ENCODE measurements around the gene LSM12.

The LSM12 gene

DNA sequence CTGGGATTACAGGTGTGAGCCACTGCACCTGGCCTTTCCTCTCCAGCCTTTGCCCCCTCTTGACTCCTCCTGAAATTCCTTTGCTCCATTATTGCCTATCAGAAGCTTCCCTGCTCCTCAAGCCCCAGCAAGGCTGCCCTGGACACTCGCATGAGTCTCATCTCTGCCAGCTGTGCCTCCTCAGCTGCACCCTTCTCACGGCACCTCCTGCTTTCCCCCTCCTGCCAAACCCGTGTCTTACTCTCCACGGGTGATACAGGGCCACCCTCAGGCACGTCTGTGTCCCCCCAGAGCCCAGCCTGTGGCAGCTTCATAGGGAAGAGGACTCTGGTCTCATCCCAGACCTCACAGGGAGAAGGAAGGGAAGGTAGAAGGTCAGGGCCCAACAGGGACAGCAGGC lies 19.4 kb upstream of the LSM12 start:
- no peak overlapping the region for H3K4me3 Mint-ChIP-seq
- H3K9me3 Mint-ChIP-seq (ENCODE audit: low read depth): no peaks in the 10 kb centered on the region
- H3K27me3 Mint-ChIP-seq: no peaks in the 10 kb centered on the region
- peaks cover 2% of the 10 kb centered on the region for H3K36me3 Mint-ChIP-seq
- peaks cover 14% of the 10 kb centered on the region for H3K4me1 Mint-ChIP-seq (ENCODE audit: low read depth)
- peak overlapping the region; percentile 46 for H3K27ac Mint-ChIP-seq

DNA sequence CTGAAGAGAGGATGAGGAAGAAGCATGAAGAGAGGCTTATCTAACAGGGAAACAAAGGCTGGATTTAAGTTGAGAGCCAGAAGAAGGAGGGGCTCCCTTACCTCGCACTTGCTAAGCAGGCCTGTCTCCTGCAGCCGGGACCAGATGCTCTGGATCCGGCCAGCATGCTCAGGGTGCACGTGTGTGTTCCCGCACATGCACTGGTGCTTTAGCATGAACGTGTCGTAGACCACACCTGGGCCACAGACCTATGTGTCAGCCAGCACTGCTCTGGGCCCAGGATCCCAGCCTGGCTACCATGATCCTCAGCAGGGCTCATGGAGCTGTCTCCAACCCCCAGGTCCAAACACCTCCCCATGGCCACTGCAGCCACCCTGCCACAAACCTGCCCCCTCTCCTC lies 18.4 kb upstream of the LSM12 start:
- H3K36me3 Mint-ChIP-seq: peaks cover 2% of the 10 kb centered on the region
- peaks cover 14% of the 10 kb centered on the region for H3K4me1 Mint-ChIP-seq (ENCODE audit: low read depth)
- no peak overlapping the region for H3K4me3 Mint-ChIP-seq
- H3K9me3 Mint-ChIP-seq (ENCODE audit: low read depth): no peaks in the 10 kb centered on the region
- no peaks in the 10 kb centered on the region for H3K27me3 Mint-ChIP-seq
- H3K27ac Mint-ChIP-seq: no peak overlapping the region

DNA sequence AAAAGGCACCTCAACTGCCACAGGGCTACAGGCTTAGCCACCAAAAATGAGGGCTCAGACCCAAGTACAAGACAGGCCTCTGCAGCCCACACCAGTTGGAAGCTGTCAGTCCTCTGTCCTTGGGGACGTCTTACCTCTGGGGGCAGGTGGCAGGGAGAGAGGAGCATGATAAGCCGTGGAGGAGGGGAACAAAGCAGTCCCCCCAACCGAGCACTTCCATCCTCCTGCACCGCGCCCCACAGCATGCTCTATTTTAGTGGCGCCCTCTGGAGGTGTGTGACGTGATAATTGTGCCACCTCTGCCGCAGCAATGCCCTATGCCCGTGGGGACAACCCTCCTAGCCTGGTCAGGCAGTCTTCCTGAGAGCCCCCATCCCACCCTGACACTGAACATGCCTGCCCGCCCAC lies 17.7 kb upstream of the LSM12 start:
- Mint-ChIP-seq H3K4me1 (ENCODE audit: low read depth) (peaks cover 14% of the 10 kb centered on the region), H3K27ac (no peak overlapping the region), H3K36me3 (peaks cover 2% of the 10 kb centered on the region), H3K27me3 (no peaks in the 10 kb centered on the region), H3K9me3 (ENCODE audit: low read depth) (no peaks in the 10 kb centered on the region), H3K4me3 (no peak overlapping the region)

DNA sequence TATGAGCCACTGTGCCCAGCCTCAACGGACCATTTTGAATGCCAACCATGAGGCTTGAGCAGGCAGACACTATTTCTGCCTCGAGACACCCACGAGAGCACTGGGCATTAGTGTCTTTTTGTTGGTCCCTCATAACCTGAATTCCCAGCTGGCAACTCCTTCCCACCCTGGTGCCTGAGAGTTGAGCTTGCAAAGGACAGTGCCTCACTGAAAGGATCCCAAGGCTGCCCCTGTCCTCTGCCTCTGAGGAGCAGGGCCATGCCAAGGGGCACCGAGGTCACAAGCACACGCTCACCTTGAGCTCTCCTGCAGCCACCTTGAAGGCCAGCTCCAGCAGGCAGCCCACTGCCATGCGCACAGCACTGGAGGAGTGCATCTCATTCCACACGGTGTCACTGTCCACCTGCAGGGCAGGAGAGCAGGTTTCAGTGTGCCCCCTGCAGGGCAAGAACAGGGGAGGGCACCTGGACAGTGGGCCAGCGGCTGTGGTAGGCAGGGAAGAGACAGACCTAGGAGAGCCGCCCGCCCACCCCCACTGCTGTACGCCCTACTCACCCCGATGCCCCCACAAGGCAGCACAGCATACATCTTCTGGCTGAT lies 16.9 kb upstream of the LSM12 start:
- peaks cover 11% of the 10 kb centered on the region for H3K4me1 Mint-ChIP-seq (ENCODE audit: low read depth)
- no peaks in the 10 kb centered on the region for H3K9me3 Mint-ChIP-seq (ENCODE audit: low read depth)
- no peak overlapping the region for H3K4me3 Mint-ChIP-seq
- H3K27ac Mint-ChIP-seq: no peak overlapping the region
- no peaks in the 10 kb centered on the region for H3K36me3 Mint-ChIP-seq
- no peaks in the 10 kb centered on the region for H3K27me3 Mint-ChIP-seq

DNA sequence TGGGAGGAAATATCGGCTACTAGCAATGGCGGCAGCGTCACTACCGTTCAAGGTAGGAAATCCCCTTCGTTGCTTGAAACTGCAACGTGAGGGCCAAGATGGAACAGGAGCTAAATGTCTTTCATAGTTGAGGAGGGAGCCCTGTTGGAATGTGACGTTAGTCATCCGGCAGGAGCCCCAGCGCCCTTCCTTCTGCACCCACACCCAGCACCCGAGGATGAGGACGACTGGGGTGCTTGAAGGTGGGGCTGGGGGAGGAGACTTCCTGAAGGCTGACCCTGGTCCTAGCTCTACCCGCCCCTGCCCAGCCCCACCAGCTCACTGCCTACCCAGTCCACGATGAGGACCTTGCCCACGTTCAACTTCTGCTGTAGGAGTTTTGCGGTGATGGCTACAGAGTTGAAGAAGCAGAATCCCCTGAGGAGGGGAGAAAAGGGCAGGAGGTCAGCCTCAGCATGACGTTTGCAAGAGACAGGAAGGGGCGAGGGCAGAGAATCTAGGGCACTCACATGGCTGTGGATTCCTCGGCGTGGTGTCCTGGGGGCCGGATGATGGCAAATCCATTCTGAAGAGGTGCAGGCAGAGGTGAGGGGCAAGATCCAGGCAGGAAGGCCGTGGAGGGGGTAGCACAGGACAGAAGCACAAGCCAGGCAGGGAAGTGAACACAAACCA lies 15.9 kb upstream of the LSM12 start:
- peaks cover 7% of the 10 kb centered on the region for H3K4me1 Mint-ChIP-seq (ENCODE audit: low read depth)
- no peak overlapping the region for H3K4me3 Mint-ChIP-seq
- H3K27ac Mint-ChIP-seq: no peak overlapping the region
- no peaks in the 10 kb centered on the region for H3K27me3 Mint-ChIP-seq
- no peaks in the 10 kb centered on the region for H3K9me3 Mint-ChIP-seq (ENCODE audit: low read depth)
- no peaks in the 10 kb centered on the region for H3K36me3 Mint-ChIP-seq

DNA sequence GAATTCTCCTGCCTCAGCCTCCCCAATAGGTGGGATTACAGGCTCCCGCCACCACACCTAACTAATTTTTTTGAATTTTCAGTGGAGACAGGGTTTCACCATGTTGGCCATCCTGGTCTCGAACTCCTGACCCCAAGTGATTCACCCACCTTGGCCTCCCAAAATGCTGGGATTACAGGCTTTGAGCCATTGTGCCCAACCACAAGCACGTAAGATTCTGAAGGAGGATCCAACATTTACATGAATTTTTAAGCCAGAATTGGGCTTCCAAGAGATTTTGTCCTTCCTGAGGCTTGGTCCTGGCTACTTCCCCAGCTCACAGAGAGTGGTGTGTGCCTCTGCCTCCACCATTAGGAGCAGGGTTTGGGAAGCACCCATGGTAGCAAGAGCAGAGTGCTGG lies 15.2 kb upstream of the LSM12 start:
- Mint-ChIP-seq H3K36me3 (no peaks in the 10 kb centered on the region), H3K4me1 (ENCODE audit: low read depth) (peaks cover 3% of the 10 kb centered on the region), H3K4me3 (no peak overlapping the region), H3K27ac (no peak overlapping the region), H3K9me3 (ENCODE audit: low read depth) (no peaks in the 10 kb centered on the region), H3K27me3 (no peaks in the 10 kb centered on the region)

DNA sequence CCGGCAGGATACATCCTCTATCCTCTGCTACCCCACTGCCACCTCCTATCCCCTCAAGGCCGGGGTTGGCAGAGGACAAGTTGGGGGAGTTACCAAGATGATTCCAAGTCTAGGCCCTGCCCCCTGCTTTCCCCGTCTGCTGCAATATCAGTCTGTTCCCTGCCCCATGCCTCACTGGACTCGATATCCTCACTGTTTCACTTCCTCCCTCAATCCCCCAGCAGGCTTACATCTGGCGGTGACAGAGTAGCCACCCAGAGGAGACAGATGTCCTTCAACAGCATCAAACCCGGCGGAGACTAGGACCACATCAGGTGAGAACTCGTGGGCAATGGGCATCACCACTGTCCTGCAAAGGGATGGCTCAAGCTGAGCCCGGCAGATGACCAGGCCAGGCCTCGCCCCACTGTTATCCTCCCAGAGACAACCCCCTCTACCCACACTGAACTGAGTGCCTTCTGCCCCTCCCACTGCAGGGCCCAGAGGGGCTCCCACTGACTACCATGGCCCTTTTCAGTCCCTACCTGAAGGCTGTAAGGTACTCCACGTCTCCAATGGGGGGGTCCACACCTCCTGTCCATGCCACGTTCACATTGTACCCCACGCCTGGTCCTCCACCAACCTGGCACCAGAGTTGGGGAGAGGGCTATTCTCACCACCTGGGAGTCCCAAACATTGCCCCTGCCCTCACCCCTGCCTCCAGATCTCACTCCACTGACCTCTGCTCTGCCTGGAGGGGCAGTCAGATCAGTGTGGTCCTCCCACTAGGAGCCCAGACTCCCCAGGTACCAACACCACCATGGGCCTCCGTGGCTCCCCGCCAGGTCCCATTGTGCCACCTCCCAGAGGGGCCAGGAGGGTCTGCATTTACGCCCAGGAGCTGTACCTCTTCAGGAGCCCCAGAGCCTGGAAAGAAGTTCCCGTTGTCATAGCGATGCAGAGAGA lies 13.7 kb upstream of the LSM12 start:
- Mint-ChIP-seq H3K9me3 (ENCODE audit: low read depth) (no peaks in the 10 kb centered on the region), H3K36me3 (no peaks in the 10 kb centered on the region), H3K27ac (no peak overlapping the region), H3K27me3 (no peaks in the 10 kb centered on the region), H3K4me1 (ENCODE audit: low read depth) (no peaks in the 10 kb centered on the region), H3K4me3 (no peak overlapping the region)

DNA sequence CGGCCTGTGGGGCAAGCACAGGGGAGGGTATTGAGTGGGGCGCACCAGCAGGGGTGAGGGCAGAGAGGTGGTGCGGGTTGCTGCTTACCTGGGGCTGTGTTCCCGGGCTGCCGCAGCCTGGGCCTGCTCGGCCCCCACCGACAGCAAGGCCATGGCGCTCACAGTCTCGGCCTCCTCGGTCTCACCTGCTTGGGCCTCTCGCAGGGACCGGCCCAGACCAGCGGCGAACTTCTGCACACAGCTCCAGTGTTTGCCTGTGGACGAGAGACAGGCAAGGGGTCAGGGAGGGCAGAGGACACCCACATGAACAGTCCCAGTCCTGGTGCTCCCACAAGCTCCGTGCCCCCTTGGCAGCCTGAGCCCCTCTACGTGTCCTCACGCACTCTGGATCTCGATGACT lies 11.9 kb upstream of the LSM12 start:
- Mint-ChIP-seq H3K4me1 (ENCODE audit: low read depth) (no peaks in the 10 kb centered on the region), H3K27me3 (no peaks in the 10 kb centered on the region), H3K27ac (no peak overlapping the region), H3K9me3 (ENCODE audit: low read depth) (no peaks in the 10 kb centered on the region), H3K36me3 (no peaks in the 10 kb centered on the region), H3K4me3 (no peak overlapping the region)

DNA sequence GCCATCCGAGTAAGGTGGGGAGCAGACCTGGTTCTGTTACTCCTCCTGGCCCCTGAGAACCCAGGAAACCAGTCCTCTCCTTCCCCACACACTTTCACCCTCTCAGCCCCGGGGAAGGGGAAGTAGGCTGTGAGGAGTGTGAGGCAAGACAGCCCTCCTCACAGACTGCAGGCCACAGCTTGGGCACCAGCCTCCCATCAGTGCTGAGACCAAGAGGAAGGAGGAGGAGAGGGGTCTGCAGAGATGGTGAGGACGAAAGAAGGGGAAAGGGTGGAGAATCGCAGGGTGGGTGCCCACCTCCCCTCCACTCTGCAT lies 11.1 kb upstream of the LSM12 start:
- H3K9me3 Mint-ChIP-seq (ENCODE audit: low read depth): no peaks in the 10 kb centered on the region
- H3K4me3 Mint-ChIP-seq: no peak overlapping the region
- no peaks in the 10 kb centered on the region for H3K36me3 Mint-ChIP-seq
- no peaks in the 10 kb centered on the region for H3K27me3 Mint-ChIP-seq
- H3K27ac Mint-ChIP-seq: no peak overlapping the region
- H3K4me1 Mint-ChIP-seq (ENCODE audit: low read depth): peaks cover 3% of the 10 kb centered on the region

DNA sequence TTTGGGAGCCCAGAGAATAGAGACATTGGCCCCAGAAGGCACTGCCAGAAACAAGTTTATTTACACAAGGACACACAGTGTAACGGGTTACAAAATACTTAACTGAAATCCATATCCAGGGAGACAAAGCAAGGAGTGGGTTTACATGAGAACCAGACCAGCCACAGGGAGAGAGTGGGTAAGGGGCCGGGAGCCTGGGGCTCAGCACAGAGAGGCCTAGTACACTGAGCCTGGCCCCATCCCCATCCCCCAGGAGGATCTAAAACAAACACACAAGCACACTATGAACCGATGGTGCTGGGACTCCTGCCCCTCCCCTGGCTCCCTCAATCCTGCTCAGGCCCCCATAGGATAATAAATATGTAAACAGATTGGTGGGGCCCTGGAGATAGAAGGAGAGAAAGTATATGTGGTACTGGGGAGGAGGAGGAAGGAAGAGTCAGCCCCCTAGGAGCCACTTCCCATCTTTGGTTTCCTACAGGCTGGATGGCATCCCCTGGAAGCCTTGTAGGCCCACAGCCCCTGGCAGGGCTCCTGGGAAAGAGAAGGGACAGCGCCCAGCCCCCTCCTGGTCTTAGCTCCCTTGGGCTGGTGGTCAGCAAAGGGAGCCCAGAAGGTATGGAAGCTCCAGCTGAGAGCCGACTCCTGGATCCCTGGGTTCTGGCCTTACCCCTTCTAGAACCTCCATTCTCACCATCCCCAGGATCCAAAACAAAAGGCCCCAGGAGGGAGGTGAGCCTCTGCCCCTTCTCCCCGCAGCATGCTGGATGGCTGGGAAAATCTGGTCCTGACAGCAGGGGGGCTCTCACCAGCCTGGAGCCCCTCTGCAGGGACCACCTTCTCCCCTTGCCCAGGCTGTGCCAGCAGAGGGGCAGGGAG lies 10.5 kb upstream of the LSM12 start:
- Mint-ChIP-seq H3K27ac (peak overlapping the region; percentile 54), H3K4me1 (ENCODE audit: low read depth) (peaks cover 5% of the 10 kb centered on the region), H3K36me3 (no peaks in the 10 kb centered on the region), H3K9me3 (ENCODE audit: low read depth) (no peaks in the 10 kb centered on the region), H3K27me3 (no peaks in the 10 kb centered on the region), H3K4me3 (no peak overlapping the region)

DNA sequence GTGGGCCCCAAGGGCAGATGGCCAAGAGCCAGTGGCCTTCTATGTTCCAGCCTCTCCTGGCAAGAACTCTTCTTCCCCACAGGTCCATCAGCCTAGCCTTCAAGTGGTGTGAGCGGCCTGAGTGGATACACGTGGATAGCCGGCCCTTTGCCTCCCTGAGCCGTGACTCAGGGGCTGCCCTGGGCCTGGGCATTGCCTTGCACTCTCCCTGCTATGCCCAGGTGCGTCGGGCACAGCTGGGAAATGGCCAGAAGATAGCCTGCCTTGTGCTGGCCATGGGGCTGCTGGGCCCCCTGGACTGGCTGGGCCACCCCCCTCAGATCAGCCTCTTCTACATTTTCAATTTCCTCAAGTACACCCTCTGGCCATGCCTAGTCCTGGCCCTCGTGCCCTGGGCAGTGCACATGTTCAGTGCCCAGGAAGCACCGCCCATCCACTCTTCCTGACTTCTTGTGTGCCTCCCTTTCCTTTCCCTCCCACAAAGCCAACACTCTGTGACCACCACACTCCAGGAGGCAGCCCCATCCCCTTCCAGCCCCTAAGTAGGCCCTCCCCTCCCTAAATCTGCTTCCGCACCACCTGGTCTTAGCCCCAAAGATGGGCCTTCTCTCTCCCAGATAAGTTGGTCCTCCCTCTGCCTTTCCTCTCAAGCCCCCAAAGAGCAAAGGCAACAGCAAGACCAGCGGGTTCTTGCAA lies 9.3 kb upstream of the LSM12 start:
- Mint-ChIP-seq H3K27ac (peak overlapping the region; percentile 28), H3K4me1 (ENCODE audit: low read depth) (peaks cover 17% of the 10 kb centered on the region), H3K9me3 (ENCODE audit: low read depth) (no peaks in the 10 kb centered on the region), H3K27me3 (no peaks in the 10 kb centered on the region), H3K36me3 (no peaks in the 10 kb centered on the region), H3K4me3 (no peak overlapping the region)

DNA sequence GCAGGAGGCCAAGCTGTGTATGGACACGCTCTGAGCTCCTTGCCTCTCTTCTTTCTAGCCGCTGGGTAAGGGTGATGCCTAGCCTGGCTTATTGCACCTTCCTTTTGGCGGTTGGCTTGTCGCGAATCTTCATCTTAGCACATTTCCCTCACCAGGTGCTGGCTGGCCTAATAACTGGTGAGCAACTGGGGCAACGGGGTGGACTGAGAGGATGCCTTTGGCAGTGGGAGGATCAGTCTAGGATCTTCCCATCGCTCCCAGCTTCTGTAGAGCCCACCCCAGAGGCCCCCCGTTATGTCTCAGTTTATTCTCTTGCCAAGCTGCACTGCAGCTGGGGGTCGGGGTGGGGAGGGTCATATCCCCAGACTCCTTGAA lies 8.4 kb upstream of the LSM12 start:
- Mint-ChIP-seq H3K36me3 (no peaks in the 10 kb centered on the region), H3K27ac (no peak overlapping the region), H3K4me3 (no peak overlapping the region), H3K27me3 (no peaks in the 10 kb centered on the region), H3K9me3 (ENCODE audit: low read depth) (no peaks in the 10 kb centered on the region), H3K4me1 (ENCODE audit: low read depth) (peaks cover 20% of the 10 kb centered on the region)

DNA sequence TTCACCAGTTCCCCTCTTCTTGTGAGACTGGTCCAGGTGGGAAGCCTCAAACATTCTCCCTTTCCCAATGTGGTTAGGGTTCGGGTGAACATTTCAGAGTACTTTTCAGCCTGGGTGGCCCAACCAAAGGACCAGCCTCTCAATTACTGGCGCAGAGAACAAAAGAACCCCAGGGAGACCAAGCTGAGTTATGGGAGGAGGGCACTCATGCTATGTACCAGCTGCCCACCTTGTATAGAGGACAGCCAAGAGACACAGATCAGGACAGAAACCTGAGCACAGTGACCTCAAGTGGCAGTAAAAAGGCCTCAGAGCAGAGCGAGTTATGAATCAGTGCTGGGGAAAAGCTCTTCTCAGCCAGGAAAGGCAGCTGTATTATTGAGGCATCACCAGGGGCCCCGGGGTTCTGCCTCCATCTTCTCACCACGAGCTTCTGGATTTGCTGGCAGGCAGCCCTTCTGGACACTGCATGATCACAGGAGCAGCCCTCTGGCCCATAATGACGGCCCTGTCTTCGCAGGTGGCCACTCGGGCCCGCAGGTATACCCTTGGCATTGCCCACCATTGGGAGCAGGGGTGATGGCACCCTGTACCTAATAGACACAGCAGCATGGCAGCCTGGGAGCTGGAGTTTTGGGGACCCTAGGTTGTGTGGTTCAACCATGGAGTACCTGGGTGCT lies 7.9 kb upstream of the LSM12 start:
- Mint-ChIP-seq H3K4me1 (ENCODE audit: low read depth) (peaks cover 21% of the 10 kb centered on the region), H3K27ac (peak overlapping the region; percentile 46), H3K9me3 (ENCODE audit: low read depth) (no peaks in the 10 kb centered on the region), H3K27me3 (no peaks in the 10 kb centered on the region), H3K36me3 (no peaks in the 10 kb centered on the region), H3K4me3 (no peak overlapping the region)

DNA sequence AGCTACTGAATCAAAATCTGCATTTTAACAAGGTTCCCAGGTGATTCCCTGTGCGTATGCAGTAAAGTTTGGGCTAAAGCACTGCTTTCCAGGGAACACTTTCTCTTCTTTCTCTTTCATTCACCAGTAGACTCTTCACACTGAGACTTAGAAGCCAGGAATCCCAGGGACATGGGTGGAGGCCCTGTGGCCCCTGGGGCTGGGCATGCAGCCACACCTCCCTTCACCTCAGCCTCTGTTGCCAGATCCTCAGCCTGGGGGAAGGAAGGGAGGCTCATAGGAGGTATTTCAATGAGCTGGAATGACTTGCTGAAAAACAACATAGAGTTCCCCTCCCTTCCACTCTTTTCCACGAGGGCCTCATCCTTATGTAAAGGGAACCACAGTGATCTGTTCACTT lies 5.3 kb upstream of the LSM12 start:
- H3K36me3 Mint-ChIP-seq: no peaks in the 10 kb centered on the region
- no peaks in the 10 kb centered on the region for H3K27me3 Mint-ChIP-seq
- peaks cover 31% of the 10 kb centered on the region for H3K4me1 Mint-ChIP-seq (ENCODE audit: low read depth)
- H3K9me3 Mint-ChIP-seq (ENCODE audit: low read depth): no peaks in the 10 kb centered on the region
- peak overlapping the region; percentile 97 for H3K27ac Mint-ChIP-seq
- H3K4me3 Mint-ChIP-seq: peak overlapping the region; percentile 96

All from activated naive CD8-positive, alpha-beta T cell (primary cell).